Glomerular endothelial cell (primary cell): ENCODE measurements around the gene PCNT. TPM values are rescaled to one million over a fixed set of nuclear protein-coding genes. Genes with fewer than 3 reads are reported as not detected.

Experiments
- DNase-seq: peaks from one replicate; pipeline ENCODE4 v3.0.0-alpha.2; 2011; ENCODE audit warnings: low read depth, low spot score; ENCODE audit errors: extremely low read depth
- total RNA-seq: library from RNA; depleted of rRNA; stranded (reverse); fragments of >200 nt; gene quantifications from 2 replicates; pipeline ENCODE4 v1.2.3, GENCODE V29; 2015

PCNT gene
- 22.7 and 31.2 TPM in 2 replicates for total RNA-seq

DNA sequence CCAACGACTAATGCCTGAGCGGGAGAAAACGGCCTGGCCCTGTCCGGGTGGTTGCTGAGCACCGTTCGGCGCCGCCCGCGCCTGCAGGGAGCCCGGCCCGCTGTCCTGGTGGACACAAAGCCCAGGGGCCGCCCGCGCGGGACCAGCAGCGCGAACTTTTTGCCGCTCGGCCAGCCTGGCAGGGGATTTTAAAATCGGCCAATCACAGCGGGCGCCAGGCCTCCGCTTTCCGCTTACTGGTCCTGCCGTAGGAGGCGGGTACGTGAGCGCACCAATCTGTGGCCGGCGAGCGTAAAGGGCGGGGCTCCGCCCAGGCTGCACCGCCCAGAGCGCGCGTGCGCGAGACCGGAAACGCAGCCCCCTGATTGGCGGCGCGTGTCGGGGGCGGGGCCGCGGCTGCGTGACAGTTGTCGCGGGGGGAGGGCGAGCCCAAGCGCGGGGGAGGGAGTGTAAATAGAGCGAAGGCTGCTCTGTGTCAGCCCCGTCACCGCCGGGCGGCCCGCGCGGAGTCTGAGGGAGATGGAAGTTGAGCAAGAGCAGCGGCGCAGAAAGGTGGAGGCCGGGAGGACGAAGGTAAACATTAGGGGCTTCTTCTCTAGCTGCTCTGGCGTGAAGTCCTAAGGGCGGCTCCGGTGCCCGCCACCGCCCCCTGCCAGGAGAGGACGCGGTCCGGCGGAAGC lies at the start of gene PCNT, which contains the start of gene C21orf58:
Gene PCNT (plus strand): TSS at position 447 of the 680 bp plus-strand sequence. CDS start 73 bp downstream, at position 520.
Gene C21orf58 (minus strand): TSS at position 161 of the 680 bp plus-strand sequence. CDS start 1,132 bp downstream, outside the sequence.
- DNase-seq = peak; percentile 64

DNA sequence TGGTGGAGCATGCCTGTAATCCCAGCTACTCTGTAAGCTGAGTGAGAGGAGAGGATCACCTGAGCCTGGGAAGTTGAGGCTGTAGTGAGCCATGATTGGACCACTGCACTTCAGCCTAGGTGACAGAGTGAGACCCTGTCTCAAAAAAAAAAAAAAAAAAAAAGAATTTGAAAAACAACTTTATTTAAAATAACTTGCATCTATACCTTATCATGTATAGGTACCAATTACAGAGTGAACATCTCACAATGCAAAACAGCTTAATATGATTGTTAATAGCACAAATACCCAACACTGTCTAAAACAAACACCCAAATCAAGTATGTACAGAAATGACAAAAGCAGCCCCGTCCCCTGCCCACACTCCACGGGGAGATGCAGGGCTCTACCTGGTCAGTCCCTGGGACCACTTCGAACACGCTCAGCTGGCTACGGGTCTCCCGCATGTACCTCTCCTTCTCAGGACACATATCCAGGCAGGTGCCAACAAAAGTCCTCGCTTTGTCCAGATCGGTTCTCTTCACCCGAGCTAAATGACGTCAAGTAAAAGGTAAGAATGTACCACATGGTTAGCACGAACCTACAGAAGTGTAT lies 49.1 kb upstream of the PCNT start:
- no peak for DNase-seq

DNA sequence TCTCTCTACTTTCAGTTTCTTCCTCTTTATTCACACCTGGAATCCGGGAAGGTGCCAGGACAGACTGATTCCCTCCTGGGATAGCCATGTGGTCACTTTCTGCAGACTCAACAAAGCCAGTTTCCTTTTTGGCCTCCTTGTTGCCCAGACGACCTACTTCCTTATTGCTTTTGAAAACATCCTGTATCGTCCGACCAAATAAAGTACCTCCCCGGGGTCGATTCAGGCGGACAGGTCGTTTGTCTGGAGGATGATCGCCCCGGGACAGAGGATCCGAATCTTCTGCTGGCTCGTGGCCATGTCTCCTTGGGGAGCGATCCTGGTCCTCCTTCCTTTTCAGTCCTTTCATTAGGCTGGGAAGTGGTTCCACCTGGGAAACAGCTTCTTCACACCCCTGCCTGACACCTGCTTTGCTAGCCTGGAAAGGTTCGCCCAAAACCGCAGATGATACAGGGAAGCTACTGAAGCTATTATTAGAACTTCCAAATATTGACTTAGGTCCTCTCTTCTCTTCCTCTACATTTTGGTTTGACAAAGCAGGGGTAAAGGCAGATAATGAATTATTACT lies 39.8 kb upstream of the PCNT start:
- no peak for DNase-seq

DNA sequence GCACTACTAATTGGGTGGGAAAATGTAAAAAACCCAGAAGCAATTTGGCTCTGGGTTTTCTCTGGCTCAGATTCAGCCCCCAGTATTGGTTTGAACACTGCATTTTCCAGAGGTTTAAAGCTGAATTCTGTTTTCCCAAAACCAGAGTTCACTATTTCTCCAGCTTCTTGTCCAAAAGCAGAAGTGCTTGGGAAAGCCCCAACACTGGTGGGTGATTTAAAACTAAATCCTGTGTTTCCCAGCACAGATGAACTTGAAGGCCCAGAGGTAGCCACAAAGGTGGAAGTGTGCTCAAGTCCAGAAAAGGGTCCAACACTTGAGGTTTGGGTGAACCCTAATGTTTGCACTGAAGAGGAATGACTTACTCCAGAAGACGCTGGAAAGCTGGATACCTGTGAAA lies 39.2 kb upstream of the PCNT start:
- no peak for DNase-seq

GRCh38 chr21:46285206-46285661 lies 38.7 kb upstream of the PCNT start, which contains the start of gene MCM3AP:
TSS of gene MCM3AP (minus strand) at chr21:46285611. CDS start at chr21:46285286, 325 bp downstream.
- DNase-seq = no peak

GRCh38 chr21:46285761-46286647 lies 38.0 kb upstream of the PCNT start, which contains the start of gene YBEY:
TSS of gene YBEY (plus strand) at chr21:46286342. CDS start at chr21:46286914, 572 bp downstream.
- no peak for DNase-seq

- no peak for DNase-seq
Measured at GRCh38 chr21:46286648-46287002, 37.3 kb upstream of the PCNT start.

DNA sequence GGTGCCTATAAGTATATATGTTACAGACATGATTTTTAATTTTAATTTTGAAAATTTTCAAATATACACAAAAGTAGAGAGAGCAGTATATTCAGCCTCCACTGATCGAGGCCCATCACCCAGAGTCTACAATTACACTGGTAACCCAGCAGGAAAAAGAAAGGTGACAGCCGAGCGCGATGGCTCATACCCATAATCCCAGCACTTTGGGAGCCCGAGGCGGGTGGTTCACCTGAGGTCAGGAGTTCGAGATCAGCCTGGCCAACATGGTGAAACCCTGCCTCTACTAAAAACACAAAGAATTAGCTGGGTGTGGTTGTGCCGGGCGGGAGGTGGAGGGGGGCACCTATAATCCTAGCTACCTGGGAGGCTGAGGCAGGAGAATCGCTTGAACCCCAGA lies 36.4 kb upstream of the PCNT start:
- no peak for DNase-seq

DNA sequence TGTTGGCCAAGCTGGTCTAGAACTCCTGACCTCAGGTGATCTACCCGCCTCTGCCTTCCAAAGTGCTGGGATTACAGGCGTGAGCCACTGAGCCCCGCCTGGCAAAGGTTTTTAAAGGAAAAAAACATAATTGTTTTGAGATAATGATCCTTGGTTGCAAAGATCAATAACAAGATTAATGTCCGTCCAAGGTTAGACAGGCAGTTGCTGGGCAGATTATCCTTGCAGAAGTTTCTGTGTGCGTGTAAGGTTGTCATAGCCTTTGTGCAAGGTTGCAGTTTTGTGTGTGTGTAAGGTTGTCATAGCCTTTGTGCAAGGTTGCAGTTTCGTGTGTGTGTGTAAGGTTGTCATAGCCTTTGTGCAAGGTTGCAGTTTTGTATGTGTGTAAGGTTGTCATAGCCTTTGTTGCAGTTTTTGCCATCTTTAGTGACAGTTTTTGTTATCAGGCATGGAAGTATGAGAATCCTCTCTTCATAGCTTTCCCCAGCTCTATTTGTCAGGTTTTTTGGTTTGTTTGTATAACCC lies 34.2 kb upstream of the PCNT start:
- DNase-seq = no peak

- no peak for DNase-seq
Measured at GRCh38 chr21:46291561-46291960, 32.4 kb upstream of the PCNT start.

- no peak for DNase-seq
Measured at GRCh38 chr21:46294647-46295176, 29.2 kb upstream of the PCNT start.

DNA sequence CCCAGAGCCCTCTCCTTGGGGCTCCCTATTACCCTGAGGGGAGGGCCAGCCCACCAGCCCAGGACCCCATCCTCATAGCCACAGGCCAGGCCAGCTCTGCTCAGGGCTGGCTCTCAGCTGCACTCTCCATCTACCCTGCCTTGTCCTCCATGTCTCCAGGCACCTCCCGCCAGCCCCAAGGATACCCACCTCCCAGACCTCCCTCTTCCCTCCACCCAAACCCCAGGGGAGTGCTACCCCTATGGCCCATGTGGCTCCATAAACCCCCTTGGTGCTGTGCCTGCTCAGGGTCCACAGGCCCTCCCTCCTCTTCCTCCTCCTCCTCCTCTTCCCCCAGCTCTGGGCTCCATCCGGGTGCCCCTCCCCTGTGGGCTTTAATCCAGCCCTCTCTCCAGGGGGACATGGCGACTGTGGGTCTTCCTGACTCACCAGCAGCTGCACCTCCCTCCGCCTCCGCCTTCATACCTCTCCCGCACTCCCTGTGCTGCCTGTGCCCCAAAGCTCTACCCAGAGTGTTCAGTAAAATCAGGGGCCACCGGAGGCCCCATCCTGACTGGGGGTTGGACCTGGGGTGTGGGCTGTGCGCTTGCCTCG lies 28.7 kb upstream of the PCNT start:
- DNase-seq = no peak

DNA sequence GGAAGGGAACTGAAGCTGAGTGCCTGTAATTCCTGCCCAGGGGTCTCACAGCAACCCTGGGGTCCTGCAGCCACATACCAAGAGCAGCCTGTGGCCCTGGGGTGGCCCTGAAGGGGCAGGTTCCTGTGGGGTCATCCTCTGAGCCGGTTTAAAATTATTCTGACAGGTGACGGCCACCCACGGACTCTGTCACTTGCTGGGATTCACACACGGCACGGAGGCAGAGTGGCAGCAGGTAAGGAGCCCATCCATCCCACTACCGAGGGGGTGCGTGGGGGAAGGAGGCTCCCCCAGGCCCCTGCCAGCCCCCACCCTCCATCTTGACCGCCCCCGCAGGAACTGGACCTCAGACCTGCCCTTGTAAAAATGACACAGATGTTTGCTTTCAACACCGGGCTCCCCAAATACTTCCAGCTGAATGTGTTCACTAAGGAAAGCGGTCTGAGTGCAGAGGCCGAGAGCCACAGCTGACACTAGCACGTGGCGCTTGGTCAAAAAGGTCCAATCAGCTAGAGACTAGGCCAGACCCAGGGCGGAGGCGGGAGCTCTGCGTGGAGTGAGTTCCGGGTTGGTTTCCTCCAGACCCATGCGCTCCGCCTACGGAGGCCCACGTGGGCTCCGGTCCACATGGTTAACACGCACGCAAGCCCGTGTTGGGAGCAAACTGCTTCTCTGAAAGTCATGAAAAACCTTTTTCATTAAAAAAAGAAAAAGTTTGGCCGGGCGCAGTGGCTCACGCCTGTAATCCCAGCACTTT lies 27.8 kb upstream of the PCNT start:
- DNase-seq = no peak

DNA sequence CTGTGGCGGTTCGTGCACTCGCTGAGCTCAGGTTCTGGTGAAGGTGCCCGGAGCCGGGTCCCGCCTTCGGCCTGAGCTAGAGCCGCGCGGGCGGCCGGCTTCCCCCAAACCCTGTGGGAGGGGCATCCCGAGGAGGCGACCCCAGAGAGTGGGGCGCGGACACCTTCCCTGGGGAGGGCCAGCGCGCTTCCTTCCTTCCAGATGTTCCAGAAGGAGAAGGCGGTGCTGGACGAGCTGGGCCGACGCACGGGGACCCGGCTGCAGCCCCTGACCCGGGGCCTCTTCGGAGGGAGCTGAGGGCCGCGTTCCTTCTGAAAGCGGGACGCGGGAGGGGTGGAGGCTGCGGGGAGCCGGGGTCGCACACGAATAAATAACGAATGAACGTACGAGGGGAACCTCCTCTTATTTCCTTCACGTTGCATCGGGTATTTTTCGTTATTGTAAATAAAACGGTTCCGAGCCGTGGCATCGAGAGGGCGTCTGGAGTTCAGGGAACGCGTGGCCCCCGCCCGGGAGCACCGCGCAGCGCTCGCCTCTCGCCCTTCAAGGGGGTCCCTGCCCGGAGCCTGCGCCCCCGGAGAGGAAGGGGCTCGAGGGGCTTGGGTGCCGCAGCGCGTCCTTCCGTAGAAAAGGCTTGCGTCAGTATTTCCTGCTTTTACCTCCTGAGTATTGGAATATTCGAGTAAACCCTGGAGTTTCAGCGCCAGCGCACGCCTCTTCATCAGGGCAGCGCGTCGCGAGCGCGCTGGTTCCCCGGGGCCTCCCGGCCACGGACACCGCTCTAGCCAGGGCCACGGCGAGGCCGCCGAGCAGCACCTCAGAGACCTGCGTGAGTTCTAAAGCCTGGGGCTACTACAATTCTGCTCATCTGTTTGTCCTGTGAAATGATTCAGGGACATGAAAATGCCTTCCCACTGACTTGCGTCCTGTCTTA lies 26.4 kb upstream of the PCNT start:
- DNase-seq = no peak

DNA sequence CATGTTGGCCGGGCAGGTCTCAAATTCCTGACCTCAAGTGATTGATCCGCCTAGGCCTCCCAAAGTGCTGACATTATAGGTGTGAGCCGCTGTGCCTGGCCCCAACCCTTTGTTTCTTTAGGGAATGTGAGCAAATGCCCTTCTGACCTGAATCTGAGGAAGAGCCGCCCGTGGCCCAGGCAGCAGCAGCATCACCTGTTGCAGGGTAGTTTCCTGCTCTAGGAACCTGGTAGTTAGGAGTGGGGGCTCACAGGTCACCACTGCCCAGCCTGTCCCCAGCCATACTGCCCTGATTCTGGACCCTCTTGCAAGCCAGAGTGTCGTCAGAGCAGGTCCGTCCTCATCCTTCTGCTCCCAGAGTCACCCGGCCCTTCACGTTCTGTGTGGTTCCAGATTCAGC lies 24.8 kb upstream of the PCNT start:
- no peak for DNase-seq

DNA sequence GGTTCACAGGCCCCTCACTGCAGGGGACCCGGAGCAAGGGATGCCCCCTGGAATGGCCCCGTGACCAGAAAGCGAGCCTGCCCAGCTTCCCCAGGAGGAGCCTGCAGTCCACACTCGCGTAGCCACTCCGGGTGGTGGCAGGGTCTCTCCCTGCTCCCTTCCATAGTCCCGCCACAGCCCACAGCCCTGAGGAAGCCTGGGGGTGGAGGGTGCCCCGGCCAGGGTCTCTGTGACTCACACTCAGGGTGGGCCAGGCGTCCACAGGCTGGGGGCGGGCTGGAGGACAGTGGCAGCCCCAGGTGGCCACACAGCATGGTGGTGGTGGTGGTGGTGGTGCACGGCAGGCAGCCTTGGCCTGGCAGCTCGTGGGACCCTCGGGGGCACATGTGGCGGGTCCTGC lies 22.2 kb upstream of the PCNT start:
- DNase-seq = no peak

- DNase-seq = no peak
Measured at GRCh38 chr21:46304437-46304836, 19.5 kb upstream of the PCNT start.

GRCh38 chr21:46304955-46305354 lies 19.0 kb upstream of the PCNT start:
- DNase-seq = no peak
